GM18861 (cell line): Measurements from ENCODE around the gene RELA.
"Not testable (repeated sequence)": the region's sequence is repeated elsewhere in the genome, so short reads cannot be mapped to it uniquely, and the experiment has no call there.

Experiments used
- ATAC-seq: cut with Tn5 transposase; IDR thresholded peaks from one replicate; pipeline ENCODE4 v1.9.1; 2021; ENCODE audit not compliant: unreplicated experiment

Gene RELA

GRCh38 chr11:65672180-65672860 lies 9.6 kb upstream of the RELA start:
- ATAC-seq = no peak

DNA sequence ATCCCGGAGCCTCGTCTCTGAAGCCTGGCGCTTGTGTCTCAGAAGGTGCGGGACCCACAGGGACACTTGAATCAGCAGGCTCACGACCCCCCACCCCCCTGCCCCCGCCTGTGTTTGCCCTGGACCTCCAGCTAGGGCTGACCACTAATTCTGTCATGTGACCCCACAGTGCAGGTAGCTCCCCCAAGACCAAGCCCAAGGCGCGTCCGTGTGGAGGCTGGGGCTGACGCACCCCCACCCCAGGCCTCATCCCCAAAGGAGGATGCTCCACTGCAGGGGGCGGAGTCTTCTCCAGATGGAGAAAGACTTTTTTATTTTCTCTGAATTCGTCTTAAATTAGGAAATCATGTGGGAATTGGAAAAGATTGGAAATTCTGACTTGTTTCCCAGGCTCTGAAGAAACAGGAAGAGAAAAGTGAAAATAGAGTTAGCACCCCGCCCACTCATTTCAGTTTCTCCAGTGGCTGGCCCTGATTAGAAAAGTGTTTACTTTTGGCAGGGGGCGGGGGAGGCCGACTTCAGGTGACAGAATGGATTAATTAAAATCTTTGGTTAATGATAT lies 1.0 kb upstream of the RELA start:
- no peak for ATAC-seq

DNA sequence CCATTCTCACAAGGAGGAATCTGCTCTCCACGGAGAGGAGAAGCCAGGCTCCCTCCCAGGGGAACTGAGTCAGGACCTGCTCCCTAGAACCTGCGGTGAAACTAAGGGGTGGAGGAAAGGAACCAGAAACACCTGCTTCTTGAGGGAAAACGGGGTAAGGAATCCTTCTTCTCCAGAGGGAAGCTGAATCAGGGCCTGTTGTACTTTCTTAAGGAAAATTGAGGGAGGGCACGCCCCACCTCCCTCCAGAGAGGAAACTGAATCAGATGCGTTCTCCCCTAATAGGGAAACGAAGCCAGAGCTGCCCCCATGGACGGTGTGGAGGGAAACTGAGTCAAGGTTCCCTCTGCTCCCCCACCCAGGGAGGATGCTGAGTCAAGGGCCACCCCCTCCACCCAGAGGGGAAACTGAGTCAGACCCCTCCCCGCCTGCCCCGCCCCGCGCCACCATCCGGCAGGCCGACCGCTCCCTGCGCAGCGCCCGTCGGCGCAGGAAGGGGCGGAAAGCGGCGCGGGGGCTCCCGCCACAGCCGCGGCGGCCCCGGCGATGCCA lies 393 bp downstream of the RELA start:
- peak; percentile 10 for ATAC-seq

DNA sequence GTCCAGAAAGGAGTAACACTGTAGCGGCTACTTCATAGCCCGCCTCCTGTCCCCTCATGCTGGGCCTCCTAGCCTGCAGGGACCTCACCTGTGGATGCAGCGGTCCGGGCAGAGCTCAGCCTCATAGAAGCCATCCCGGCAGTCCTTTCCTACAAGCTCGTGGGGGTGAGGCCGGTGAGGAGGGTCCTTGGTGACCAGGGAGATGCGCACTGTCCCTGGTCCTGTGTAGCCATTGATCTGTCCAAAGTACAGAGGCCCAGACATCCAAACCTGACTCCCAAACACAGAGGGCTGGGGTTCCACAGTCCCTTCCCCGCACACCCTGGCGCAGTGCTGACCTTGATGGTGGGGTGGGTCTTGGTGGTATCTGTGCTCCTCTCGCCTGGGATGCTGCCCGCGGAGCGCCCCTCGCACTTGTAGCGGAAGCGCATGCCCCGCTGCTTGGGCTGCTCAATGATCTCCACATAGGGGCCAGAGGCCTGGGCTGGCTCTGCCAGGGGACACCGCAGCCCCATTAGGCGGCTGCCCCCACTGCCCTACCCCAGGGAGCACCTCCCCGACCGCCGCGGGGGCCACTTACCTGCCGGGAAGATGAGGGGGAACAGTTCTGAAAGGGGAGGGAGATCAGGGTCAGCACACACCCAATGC lies 993 bp downstream of the RELA start:
- no peak for ATAC-seq

- ATAC-seq = not testable (repeated sequence)
Measured at GRCh38 chr11:65660908-65661307, 1.8 kb downstream of the RELA start.

DNA sequence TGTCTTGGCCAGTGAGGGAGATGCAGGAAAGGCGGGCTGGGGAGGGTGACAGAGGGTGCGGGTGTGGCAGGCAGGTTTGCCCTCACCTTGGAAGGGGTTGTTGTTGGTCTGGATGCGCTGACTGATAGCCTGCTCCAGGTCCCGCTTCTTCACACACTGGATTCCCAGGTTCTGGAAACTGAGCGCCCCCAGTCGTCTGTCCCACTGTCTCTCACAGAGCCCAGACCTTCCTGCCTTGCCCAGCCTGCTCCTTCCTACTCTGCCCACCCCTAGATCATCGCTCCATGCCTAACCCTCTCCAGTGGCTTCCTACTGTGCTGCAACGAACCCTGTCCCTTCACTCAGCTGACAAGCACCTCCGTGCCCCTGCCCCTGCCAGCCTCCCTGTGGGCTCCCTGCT lies 2.7 kb downstream of the RELA start:
- ATAC-seq = no peak

DNA sequence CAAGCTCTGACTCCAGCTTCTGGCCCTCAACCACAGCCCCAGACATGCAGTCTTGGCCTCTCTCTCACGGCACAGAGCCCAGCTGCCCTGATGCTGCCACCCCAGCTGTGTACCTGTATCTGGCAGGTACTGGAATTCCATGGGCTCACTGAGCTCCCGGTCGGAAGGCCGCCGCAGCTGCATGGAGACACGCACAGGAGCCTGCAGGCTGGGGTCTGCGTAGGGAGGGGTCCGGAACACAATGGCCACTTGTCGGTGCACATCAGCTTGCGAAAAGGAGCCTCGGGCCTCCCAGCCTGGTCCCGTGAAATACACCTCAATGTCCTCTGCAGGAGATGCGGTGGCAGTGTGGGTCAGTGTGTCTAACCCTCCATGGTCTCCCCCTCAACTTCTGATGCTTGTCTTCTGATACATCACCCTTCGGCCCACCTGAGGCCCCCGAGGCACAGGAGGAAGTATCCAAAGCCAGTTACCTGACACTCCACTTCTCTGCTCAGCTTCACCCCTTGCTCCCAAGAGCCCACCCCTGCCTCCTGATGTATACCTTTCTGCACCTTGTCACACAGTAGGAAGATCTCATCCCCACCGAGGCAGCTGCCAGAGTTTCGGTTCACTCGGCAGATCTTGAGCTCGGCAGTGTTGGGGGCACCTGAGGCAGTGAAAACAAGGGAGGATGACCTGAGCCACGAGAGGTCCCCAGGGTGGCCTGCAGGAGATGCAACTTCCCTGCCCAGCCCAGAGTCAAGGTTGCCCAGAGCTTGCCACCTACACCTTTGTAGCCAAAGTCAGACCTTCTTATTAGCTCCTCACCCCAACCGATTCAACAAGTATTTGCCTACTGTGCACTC lies 4.3 kb downstream of the RELA start:
- ATAC-seq = no peak

- no peak for ATAC-seq
Measured at GRCh38 chr11:65657426-65657825, 5.3 kb downstream of the RELA start.

- no peak for ATAC-seq
Measured at GRCh38 chr11:65655570-65656332, 7.0 kb downstream of the RELA start.

DNA sequence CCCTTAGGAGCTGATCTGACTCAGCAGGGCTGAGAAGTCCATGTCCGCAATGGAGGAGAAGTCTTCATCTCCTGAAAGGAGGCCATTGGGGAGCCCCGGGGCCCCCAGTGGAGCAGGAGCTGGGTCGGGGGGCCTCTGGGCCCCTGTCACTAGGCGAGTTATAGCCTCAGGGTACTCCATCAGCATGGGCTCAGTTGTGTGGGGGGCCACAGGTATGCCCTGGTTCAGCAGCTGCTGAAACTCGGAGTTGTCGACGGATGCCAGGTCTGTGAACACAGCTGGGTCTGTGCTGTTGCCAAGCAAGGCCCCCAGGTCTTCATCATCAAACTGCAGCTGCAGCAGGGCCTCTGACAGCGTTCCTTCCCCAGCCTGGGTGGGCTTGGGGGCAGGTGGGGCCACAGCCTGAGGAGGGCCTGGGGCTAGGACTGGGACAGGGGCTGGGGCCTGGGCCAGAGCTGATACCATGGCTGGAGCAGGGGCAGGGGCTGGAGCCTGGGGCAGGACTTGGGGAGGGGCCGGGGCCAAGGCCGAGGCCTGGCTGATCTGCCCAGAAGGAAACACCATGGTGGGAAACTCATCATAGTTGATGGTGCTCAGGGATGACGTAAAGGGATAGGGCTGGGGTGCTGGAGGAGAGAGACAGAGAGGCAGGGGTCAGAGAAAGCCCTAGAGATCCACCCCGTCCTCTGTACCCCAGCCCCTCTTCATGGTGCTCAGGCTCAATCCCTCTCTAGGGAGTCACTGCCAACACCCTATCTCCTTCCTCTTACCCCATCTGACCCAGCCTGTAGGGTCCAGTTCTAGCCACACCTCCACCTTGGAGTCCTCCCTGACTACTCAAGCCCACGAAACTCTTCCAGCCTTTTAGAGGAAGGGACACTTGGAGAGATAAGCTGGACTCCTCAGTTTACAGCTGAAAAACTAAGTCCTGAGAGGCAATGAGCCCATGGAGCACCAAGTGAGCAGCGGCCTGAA lies 8.1 kb downstream of the RELA start:
- no peak for ATAC-seq

GRCh38 chr11:65653229-65654225 lies 9.2 kb downstream of the RELA start:
- no peak for ATAC-seq

- peak; percentile 49 for ATAC-seq
Measured at GRCh38 chr11:65652511-65653228, 10.0 kb downstream of the RELA start.

- no peak for ATAC-seq
Measured at GRCh38 chr11:65651589-65652510, 10.9 kb downstream of the RELA start.

- ATAC-seq = no peak
Measured at GRCh38 chr11:65651339-65651588, 11.5 kb downstream of the RELA start.

DNA sequence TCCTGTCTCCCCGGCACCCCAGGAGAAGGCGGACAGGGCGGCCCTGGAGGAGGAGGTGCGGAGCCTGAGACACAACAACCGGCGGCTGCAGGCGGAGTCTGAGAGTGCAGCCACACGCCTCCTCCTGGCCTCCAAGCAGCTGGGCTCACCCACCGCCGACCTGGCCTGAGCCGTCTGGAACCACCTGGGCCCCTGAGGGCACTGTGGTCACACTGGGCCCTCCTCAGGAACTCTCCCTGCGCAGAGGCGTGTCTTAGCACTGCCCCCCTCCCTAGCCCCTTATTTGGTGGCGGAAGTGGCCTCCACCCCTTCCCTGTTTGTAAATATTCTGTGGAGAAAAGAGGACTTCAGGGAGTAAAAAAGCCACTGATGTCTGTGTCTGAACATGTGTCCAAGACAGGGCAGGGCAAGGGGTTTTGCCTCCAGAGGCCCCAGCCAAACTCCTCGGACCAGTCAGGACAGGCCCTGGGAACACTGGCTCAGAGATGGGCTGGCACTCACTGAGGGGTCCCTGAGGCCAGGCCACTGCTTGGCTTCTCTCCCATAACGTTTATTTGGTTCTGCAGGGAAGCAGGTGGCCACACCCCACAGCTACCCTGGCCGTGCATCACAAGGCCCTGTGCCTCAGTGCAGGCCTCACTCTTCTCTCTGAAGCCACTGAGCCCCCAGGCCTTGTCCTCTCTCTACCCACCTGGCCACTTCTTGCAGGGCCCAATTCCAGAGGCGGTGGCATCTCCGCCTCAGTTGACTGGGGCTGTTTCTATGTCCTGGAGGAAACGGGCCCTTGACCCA lies 12.0 kb downstream of the RELA start:
- ATAC-seq = no peak
